Measurements from ENCODE around the gene QSER1.
"Not testable (repeated sequence)": the region's sequence is repeated elsewhere in the genome, so short reads cannot be mapped to it uniquely, and the experiment has no call there.

QSER1 gene

GRCh38 chr11:33006010-33006409 is 113.4 kb downstream of the QSER1 start:
- FAIRE-seq = no peak

GRCh38 chr11:33013755-33014154 is 121.1 kb downstream of the QSER1 start:
- FAIRE-seq = no peak

GRCh38 chr11:33015621-33016551 is 123.3 kb downstream of the QSER1 start, which contains the start of gene DEPDC7:
TSS of gene DEPDC7 (plus strand) at chr11:33015878. CDS start at chr11:33015956, 78 bp downstream.
- no peak for FAIRE-seq

- no peak for FAIRE-seq
Measured at GRCh38 chr11:33016654-33017053, 124.0 kb downstream of the QSER1 start.

- FAIRE-seq = no peak
Measured at GRCh38 chr11:33017478-33017877, 124.9 kb downstream of the QSER1 start.

GRCh38 chr11:33017965-33018364 is 125.4 kb downstream of the QSER1 start:
- FAIRE-seq = no peak

GRCh38 chr11:33018840-33019239 is 126.2 kb downstream of the QSER1 start:
- no peak for FAIRE-seq

GRCh38 chr11:33021501-33021900 is 128.9 kb downstream of the QSER1 start:
- FAIRE-seq = no peak

- no peak for FAIRE-seq
Measured at GRCh38 chr11:33021937-33022336, 129.3 kb downstream of the QSER1 start.

- no peak for FAIRE-seq
Measured at GRCh38 chr11:33025339-33025722, 132.7 kb downstream of the QSER1 start.

GRCh38 chr11:33027233-33027632 is 134.6 kb downstream of the QSER1 start:
- no peak for FAIRE-seq

- no peak for FAIRE-seq
Measured at GRCh38 chr11:33027846-33028536, 135.4 kb downstream of the QSER1 start.

- FAIRE-seq = no peak
Measured at GRCh38 chr11:33028537-33028914, 135.9 kb downstream of the QSER1 start.

GRCh38 chr11:33029218-33029617 is 136.6 kb downstream of the QSER1 start:
- not testable (repeated sequence) for FAIRE-seq
